WTC11 (cell line): ENCODE measurements around the gene TNPO3.

ENCODE experiments used
- CREB1 ChIP-seq: sonication (generic); formaldehyde crosslinking; IDR thresholded peaks from 2 replicates; pipeline ENCODE4 v1.8.0; 2023; ENCODE audit warnings: mild to moderate bottlenecking, missing genetic modification reagents
- ELF4 ChIP-seq: sonication (generic); formaldehyde crosslinking; IDR thresholded peaks from 2 replicates; pipeline ENCODE4 v1.8.1; 2022; ENCODE audit warnings: low read depth, mild to moderate bottlenecking, moderate library complexity, missing genetic modification reagents
- ESRRA ChIP-seq: sonication (generic); formaldehyde crosslinking; IDR thresholded peaks from 2 replicates; pipeline ENCODE4 v1.8.1; 2022; ENCODE audit warnings: mild to moderate bottlenecking, missing genetic modification reagents, borderline replicate concordance
- FOXJ3 ChIP-seq: sonication (generic); formaldehyde crosslinking; IDR thresholded peaks from 2 replicates; pipeline ENCODE4 v1.9.0; 2021; ENCODE audit warnings: missing genetic modification reagents, mild to moderate bottlenecking, borderline replicate concordance
- NR3C1 ChIP-seq: sonication (generic); formaldehyde crosslinking; conservative IDR thresholded peaks from 2 replicates; pipeline ENCODE4 v1.8.1; 2023; ENCODE audit warnings: low read depth, mild to moderate bottlenecking, missing genetic modification reagents
- SMAD3 ChIP-seq: sonication (generic); formaldehyde crosslinking; IDR thresholded peaks from 2 replicates; pipeline ENCODE4 v1.8.0; 2022; ENCODE audit warnings: missing genetic modification reagents, mild to moderate bottlenecking, borderline replicate concordance
- TEAD1 ChIP-seq: sonication (generic); formaldehyde crosslinking; IDR thresholded peaks from 2 replicates; pipeline ENCODE4 v1.8.0; 2022; ENCODE audit warnings: mild to moderate bottlenecking, missing genetic modification reagents
- TEAD4 ChIP-seq: sonication (generic); formaldehyde crosslinking; IDR thresholded peaks from 2 replicates; pipeline ENCODE4 v1.8.0; 2022; ENCODE audit warnings: mild to moderate bottlenecking, missing genetic modification reagents
- ZNF317 ChIP-seq: sonication (generic); formaldehyde crosslinking; IDR thresholded peaks from 2 replicates; pipeline ENCODE4 v1.8.1; 2023; ENCODE audit warnings: low read depth, mild to moderate bottlenecking, moderate library complexity, missing genetic modification reagents, borderline replicate concordance
- TF ChIP-seq, protein P1 (sequence below): fragments of 200-600 bp; IDR thresholded peaks from 2 replicates; pipeline ENCODE4 v1.8.0; 2022; ENCODE audit warnings: antibody characterized with exemption
- TF ChIP-seq, protein P2 (sequence below): sonication (generic); formaldehyde crosslinking; IDR thresholded peaks from 2 replicates; pipeline ENCODE4 v1.8.1; 2023; ENCODE audit warnings: mild to moderate bottlenecking, missing genetic modification reagents
- TF ChIP-seq, protein P3 (sequence below): sonication (generic); formaldehyde crosslinking; IDR thresholded peaks from 2 replicates; pipeline ENCODE4 v1.8.1; 2022; ENCODE audit warnings: mild to moderate bottlenecking, missing genetic modification reagents, moderate library complexity, borderline replicate concordance
- TF ChIP-seq, protein P4 (sequence below): sonication (generic); formaldehyde crosslinking; IDR thresholded peaks from 2 replicates; pipeline ENCODE4 v1.8.0; 2022; ENCODE audit warnings: mild to moderate bottlenecking, missing genetic modification reagents
- TF ChIP-seq, protein P5 (sequence below): sonication (generic); formaldehyde crosslinking; IDR thresholded peaks from 2 replicates; pipeline ENCODE4 v1.8.1; 2022; ENCODE audit warnings: mild to moderate bottlenecking, moderate library complexity, missing genetic modification reagents

DNA sequence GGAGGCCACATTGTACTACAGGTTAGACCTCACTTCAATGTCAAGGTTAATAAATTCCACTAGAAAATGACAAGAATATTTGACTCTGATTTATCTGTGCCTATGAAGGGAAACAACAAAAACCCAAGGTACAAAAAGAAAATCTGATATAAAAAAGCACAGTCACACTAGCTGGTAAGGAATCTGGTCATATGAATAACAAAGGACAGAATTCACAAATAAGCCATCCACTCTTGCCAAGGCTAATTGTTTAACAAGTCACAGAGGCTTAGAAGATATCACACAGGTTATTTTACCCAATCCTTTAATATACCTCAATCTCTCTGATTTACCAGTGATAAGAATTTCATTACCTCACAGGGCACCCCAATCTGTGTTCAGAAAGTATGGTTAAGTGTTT is 69.3 kb downstream of the TNPO3 start:
- TF ChIP-seq TEAD1 (no peak), TEAD4 (CRISPR knock-in tag) (no peak), CREB1 (CRISPR knock-in tag) (no peak), ELF4 (CRISPR knock-in tag) (no peak), SMAD3 (no peak), FOXJ3 (CRISPR knock-in tag) (no peak), ZNF317 (CRISPR knock-in tag) (no peak), NR3C1 (CRISPR knock-in tag) (no peak), ESRRA (CRISPR knock-in tag) (no peak)
- TF ChIP-seq, protein P1, sequence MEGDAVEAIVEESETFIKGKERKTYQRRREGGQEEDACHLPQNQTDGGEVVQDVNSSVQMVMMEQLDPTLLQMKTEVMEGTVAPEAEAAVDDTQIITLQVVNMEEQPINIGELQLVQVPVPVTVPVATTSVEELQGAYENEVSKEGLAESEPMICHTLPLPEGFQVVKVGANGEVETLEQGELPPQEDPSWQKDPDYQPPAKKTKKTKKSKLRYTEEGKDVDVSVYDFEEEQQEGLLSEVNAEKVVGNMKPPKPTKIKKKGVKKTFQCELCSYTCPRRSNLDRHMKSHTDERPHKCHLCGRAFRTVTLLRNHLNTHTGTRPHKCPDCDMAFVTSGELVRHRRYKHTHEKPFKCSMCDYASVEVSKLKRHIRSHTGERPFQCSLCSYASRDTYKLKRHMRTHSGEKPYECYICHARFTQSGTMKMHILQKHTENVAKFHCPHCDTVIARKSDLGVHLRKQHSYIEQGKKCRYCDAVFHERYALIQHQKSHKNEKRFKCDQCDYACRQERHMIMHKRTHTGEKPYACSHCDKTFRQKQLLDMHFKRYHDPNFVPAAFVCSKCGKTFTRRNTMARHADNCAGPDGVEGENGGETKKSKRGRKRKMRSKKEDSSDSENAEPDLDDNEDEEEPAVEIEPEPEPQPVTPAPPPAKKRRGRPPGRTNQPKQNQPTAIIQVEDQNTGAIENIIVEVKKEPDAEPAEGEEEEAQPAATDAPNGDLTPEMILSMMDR, result no peak
- TF ChIP-seq, protein P2, sequence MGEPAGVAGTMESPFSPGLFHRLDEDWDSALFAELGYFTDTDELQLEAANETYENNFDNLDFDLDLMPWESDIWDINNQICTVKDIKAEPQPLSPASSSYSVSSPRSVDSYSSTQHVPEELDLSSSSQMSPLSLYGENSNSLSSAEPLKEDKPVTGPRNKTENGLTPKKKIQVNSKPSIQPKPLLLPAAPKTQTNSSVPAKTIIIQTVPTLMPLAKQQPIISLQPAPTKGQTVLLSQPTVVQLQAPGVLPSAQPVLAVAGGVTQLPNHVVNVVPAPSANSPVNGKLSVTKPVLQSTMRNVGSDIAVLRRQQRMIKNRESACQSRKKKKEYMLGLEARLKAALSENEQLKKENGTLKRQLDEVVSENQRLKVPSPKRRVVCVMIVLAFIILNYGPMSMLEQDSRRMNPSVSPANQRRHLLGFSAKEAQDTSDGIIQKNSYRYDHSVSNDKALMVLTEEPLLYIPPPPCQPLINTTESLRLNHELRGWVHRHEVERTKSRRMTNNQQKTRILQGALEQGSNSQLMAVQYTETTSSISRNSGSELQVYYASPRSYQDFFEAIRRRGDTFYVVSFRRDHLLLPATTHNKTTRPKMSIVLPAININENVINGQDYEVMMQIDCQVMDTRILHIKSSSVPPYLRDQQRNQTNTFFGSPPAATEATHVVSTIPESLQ (CRISPR knock-in tag), result no peak
- TF ChIP-seq, protein P3, sequence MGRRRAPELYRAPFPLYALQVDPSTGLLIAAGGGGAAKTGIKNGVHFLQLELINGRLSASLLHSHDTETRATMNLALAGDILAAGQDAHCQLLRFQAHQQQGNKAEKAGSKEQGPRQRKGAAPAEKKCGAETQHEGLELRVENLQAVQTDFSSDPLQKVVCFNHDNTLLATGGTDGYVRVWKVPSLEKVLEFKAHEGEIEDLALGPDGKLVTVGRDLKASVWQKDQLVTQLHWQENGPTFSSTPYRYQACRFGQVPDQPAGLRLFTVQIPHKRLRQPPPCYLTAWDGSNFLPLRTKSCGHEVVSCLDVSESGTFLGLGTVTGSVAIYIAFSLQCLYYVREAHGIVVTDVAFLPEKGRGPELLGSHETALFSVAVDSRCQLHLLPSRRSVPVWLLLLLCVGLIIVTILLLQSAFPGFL (CRISPR knock-in tag), result no peak
- TF ChIP-seq, protein P4, sequence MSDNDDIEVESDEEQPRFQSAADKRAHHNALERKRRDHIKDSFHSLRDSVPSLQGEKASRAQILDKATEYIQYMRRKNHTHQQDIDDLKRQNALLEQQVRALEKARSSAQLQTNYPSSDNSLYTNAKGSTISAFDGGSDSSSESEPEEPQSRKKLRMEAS (CRISPR knock-in tag), result no peak
- TF ChIP-seq, protein P5, sequence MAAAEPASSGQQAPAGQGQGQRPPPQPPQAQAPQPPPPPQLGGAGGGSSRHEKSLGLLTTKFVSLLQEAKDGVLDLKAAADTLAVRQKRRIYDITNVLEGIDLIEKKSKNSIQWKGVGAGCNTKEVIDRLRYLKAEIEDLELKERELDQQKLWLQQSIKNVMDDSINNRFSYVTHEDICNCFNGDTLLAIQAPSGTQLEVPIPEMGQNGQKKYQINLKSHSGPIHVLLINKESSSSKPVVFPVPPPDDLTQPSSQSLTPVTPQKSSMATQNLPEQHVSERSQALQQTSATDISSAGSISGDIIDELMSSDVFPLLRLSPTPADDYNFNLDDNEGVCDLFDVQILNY (CRISPR knock-in tag), result no peak
